GM18951 (cell line): ENCODE measurements around the gene AMBP.

Experiments used
- POLR2A ChIP-seq: IDR thresholded peaks from 4 replicates; pipeline ENCODE4 v1.6.1; 2011; ENCODE audit warnings: mild to moderate bottlenecking; ENCODE audit not compliant: insufficient read length, insufficient read depth; ENCODE audit errors: extremely low read depth
- in situ Hi-C: fragments of 300-500 bp; cut with MboI; formaldehyde crosslinking; loops from one replicate; pipeline ENCODE4 v1.12.0; 2022; ENCODE audit warnings: low sequenced_read_pairs, mixed read lengths, inconsistent platforms; ENCODE audit not compliant: unreplicated experiment

Gene AMBP

GRCh38 chr9:114119242-114120191 is 41.4 kb upstream of the AMBP start:
- TF ChIP-seq POLR2A, result no peak
- in situ Hi-C loops, result no loop called here

GRCh38 chr9:114117996-114118830 is 40.1 kb upstream of the AMBP start:
- in situ Hi-C loops, result no loop called here
- no peak for TF ChIP-seq POLR2A

- TF ChIP-seq POLR2A, result no peak
Observed at GRCh38 chr9:114117614-114117995, 39.5 kb upstream of the AMBP start.

GRCh38 chr9:114116126-114116747 is 38.1 kb upstream of the AMBP start:
- TF ChIP-seq POLR2A, result no peak
- in situ Hi-C loops, result no loop called here

More at GRCh38 chr9:114117614-114117995, 39.5 kb upstream of the AMBP start:
- in situ Hi-C loops, result no loop called here

- in situ Hi-C loops, result no loop called here
- TF ChIP-seq POLR2A, result no peak
Observed at GRCh38 chr9:114115654-114116125, 37.6 kb upstream of the AMBP start.

- in situ Hi-C loops, result no loop called here
- TF ChIP-seq POLR2A, result no peak
Observed at GRCh38 chr9:114114364-114114763, 36.3 kb upstream of the AMBP start.

- no peak for TF ChIP-seq POLR2A
- in situ Hi-C loops, result no loop called here
Observed at GRCh38 chr9:114112778-114113584, 34.9 kb upstream of the AMBP start.

GRCh38 chr9:114112325-114112724 is 34.2 kb upstream of the AMBP start:
- in situ Hi-C loops, result no loop called here
- no peak for TF ChIP-seq POLR2A

GRCh38 chr9:114110180-114110579 is 32.1 kb upstream of the AMBP start:
- TF ChIP-seq POLR2A, result no peak
- in situ Hi-C loops, result no loop called here

- in situ Hi-C loops, result no loop called here
- no peak for TF ChIP-seq POLR2A
Observed at GRCh38 chr9:114109124-114109523, 31.0 kb upstream of the AMBP start.

- in situ Hi-C loops, result no loop called here
Observed at GRCh38 chr9:114108016-114108833, 30.1 kb upstream of the AMBP start.

GRCh38 chr9:114107286-114108001 is 29.3 kb upstream of the AMBP start:
- TF ChIP-seq POLR2A, result no peak
- in situ Hi-C loops, result no loop called here

More at GRCh38 chr9:114108016-114108833, 30.1 kb upstream of the AMBP start:
- no peak for TF ChIP-seq POLR2A
